ENCODE data around the gene HS1BP3.

Gene HS1BP3

GRCh38 chr2:20643060-20643459 is 7.8 kb downstream of the HS1BP3 start:
- DNase-seq: no peak

- peak; percentile 27 to 39 for DNase-seq
Observed at GRCh38 chr2:20642055-20642971, 8.6 kb downstream of the HS1BP3 start.

DNA sequence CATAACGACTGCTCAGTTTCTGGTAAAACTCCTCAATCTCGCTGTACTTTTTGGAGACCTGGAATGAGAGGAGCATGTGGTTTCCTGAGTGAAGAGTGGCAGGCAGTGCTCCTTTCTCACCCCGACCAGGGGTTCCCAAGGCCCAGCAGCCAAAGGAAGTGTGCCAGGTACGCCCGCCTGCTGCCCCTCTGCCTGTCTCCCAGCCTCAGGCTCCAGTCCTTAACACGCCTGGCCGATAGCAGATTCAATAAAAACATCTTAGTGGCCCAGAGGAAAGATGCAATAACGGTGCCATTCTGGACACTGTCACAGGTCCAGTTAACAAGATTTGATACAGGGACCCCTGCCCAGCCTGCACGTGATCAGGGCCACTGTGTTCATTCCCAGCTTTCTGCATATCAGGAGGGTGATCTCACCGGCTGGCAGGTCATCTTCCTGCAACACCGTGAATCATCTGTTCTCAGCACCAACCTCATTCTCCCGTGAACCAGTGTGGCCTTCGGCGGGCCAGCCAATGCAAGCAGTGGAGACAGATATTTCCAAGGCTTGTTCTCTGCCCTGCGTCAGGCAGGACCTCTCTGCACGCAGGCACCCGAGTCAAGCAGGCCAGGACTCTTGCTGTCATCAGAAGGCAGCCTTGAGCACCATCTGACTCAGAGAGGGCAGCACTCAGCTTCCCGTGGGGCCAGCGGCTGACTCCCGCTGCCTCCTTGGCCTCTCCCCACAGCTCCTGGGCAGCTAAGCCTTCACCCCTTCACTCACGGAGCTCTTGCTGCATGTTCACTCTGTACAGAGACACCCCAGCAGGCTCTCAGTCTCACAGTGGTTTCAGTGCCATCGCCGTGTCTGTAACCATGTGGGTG is 9.5 kb downstream of the HS1BP3 start:
- DNase-seq: no peak

DNA sequence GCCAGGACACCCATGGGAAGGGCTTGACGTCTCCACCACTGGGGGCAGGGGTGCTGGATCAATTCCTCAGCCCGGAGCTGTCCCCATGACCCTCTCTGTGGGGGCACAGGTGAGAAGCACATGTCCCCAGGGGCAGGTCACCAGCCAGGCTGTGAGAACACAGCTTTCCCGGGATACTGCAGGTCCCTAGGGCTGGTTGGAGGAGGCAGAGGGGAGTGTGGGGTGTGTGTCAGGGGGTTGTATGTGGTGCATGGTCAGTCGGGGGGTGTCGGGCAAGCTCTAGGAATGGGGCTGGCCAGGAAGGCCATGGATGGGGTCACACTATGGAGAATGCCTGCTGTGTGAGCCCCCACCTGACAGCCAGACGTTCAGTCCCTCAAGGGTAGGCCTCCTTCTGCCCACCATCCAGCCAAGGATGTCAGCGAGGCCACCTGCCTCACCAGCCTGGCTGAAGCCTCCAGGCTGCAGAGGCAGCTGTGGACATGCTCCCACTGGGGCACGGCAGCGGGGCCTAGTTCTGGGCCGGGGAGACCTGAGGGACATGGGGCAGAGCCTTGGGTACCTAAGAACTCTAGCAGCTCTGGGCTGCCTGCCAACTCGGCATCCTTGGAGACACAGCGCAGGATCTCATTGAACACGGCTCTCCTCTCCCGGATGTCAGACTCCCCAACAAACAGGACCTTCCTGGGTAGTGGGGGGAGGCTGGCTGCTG is 10.3 kb downstream of the HS1BP3 start:
- DNase-seq: no peak

GRCh38 chr2:20638646-20639430 is 12.1 kb downstream of the HS1BP3 start:
- DNase-seq: no peak

DNA sequence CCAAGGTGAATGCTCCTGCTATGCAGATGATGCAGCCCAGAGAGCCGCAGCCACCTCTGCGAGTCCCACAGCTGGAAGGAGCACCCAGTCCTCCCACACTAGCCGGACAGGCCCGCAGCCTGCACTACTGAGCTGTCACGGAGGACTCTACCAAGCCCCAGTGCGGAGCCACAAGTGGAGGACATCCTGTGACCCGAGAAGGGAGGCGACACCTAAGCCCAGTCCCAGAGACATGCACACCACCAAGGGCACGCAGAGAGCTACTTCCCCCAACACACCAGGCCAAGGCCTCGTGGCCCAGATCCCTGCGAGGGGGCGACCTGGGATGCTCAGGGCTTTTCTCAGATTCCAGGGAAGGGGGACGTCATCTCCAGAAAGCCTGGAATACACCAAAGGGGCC is 12.9 kb downstream of the HS1BP3 start:
- no peak for DNase-seq

GRCh38 chr2:20637147-20637546 is 13.8 kb downstream of the HS1BP3 start:
- no peak for DNase-seq

DNA sequence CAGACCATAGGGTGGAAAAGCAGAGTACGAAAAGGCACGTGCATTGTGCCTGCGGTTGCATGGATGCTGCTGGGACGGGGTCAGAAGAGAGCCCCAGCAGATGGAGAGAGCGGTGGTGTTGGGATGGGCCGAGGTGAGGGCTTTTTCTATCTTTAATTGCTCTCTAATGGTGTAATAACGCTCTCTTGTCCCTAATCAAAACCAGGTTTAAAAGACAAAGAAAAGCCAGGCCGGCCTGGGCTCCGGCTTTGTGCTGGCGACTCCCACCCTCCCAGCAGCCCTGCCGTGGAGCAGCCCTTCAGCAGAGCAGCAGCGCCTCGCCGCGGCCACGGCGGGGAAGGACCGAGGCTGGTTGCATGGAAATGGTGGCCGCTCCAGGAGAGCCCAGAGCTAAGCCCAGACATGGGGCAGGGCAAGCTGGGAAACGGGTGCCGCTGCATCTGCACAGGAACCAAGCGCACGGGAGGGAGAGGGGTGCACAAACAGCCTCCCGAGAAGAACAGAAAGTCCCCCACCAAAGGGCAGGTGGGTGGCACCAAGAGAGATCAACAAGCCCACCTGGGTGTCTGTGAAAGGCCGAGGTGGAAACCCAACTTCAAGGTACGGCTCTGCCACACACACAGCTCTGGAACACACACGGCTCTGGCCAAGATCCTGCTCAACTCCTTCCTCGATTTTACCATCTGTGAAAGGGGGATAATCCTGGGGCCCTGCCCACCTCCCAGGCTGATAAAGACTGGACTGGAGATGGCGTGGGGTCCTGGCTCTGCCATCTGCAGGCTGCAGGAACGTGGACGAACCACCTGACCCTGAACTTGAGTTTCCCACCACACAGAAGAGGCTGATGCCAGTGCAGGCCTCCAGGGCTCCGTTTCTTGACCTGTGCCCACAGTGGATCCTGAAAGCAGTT is 15.0 kb downstream of the HS1BP3 start:
- DNase-seq: no peak

GRCh38 chr2:20635113-20635510 is 15.8 kb downstream of the HS1BP3 start:
- DNase-seq: no peak

DNA sequence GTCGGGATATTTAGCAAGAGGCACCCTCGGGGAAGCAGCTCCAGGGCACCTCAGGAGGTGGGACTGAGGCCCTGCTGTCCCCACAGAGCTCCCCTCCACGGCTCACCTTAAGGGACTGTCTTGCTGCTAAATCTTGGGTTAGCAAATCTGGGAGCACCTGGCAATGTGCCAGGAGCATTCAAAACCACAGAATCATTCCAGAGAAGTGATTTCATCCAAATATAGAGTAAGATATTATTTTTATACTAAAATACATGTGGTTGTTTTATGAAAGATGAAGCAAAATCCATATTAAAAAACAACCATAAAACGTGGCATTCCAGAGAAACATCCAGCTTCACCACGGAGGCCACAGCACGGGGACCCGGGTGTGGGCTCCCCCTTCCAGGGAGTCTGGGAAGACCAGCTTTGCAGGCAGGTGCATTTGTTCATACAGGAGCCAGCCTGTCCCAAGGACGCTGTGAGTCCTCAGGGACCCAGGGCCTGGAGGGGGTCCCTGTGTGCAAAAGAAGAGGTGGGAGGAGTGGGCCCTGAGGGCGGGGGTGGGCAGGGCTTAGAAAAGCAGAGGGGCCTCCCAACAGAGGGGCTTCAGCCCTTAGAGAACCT is 16.3 kb downstream of the HS1BP3 start:
- DNase-seq: no peak

DNA sequence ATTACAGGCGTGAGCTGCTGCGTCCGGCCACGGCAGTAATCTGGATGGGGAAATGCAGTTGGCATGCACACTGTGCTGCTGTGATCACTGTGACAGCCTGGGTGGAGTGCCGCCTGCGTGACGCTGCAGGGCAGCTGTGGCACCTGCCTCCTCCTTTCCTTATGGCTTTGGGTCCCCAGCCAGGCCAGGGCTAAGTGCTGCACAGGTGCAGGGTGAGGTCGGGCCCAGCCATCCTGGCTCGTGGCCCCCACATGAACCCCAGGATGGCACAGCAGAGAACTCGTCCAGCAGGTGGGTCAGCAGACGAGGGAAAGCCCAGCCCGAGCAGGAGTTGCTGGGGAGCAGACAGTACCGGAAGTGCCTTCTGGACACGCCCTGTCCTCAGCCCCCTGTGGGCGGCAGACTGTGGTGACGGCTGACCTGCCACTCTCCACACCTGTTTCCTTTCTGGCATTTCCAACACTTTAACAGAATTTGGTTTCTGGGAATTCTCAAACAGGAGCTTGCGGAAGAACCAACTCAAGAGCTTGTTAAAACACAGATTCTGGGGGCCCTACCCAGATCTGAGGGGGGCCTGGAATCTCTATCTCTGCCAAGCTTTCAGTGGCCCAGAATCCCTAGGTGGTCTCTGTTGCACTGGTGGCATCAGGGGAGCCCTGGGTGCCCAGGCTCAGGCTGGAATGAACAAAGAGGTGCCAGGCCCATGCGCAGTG is 16.9 kb downstream of the HS1BP3 start:
- no peak for DNase-seq

GRCh38 chr2:20633001-20633400 is 17.9 kb downstream of the HS1BP3 start:
- DNase-seq: no peak

- DNase-seq: no peak
Observed at GRCh38 chr2:20632446-20632990, 18.4 kb downstream of the HS1BP3 start.

GRCh38 chr2:20631617-20632307 is 19.1 kb downstream of the HS1BP3 start:
- no peak for DNase-seq

DNA sequence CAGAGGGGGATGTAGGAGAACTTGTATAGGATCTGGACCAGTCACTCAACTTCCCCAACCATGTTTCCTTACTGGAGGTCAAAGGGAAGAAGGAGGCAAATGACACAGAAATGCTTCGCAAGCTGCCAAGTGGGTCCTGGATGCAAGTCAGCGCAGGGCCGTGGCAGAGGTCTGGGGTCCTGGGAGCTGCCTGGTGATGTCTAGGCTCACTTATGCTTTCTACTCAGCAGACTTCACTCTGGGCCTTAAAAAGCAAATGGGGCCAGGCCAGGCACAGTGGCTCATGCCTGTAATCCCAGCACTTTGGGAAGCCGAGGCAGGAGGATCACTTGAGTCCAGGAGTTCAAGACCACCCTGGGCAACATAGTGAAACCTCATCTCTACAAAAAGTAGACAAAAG is 19.9 kb downstream of the HS1BP3 start:
- DNase-seq: no peak

DNA sequence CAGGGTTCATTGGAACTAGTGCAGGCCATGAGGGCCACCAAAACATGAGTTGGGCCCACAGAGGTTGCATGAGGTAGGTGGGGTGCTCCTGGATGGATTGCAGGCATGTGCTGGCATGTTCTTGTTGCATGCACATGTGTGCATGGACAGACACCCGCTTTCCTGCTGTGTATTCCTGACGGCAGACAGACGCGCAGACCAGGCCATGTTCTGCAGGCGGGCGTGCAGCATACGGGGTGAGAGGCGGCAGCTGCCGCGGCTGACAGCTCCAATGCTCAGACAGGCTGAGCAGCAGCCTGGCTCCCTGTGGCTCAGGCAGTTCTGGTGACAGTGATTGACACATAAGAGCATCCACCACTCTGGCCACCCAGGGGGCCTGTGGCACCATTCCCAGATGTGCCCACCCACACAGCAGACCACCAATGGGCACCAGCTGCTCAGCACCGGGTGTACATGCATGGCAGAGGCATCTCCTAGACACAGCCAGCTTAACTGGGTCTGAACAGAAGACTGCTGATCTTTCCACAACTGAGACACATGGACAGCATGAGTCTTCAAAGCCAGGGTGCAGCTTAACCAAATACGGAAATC is 21.2 kb downstream of the HS1BP3 start:
- no peak for DNase-seq

DNA sequence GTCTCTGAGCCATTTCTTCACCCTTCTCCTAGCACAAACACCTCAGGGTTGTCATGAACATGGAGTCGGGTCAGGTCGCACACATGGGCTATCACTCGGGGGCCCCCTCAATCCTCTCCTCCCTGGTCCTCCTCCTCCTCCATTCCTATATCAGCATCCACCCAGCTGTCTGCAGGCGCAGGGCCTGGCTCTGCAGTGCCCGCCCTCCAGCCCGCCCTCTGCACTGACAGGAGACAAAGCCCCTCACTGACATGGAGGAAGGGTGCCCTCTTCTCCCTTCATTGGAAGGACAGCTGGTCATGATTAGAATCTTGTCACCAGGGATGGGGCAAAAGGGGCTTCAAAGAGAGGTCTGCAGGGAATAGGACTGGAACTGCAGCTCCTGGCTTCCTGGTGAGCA is 21.7 kb downstream of the HS1BP3 start:
- no peak for DNase-seq

DNA sequence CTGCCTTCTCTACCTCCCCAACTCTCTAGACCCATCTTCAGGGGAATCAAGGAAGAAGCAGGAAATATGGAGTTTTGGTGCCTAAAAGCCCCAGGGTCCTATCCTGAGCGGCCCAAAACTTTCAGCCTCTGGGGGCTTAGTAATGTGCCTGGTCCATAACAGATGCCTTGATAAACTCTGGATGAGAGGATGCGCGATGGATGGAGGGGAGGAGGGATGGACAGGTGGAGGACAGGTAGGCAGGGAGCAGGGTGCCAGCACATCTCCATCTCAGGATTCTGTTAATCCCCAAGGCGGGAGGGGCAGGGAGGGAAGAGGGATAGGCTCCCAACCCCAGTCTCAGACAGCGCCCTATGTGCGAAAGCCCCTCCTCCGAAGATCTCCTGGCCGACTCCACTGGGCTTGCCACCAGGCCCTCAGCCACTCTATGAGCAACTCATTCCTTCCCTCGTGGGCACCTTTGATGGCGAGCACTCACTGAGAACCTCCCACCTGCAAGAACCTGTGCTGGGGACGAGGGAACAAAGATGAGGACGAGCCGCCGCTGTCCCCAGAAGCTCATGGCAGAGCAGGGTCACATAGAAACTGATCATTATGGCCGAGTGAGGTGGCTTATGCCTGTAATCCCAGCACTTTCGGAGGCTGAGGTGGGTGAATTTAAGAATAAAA is 23.1 kb downstream of the HS1BP3 start:
- no peak for DNase-seq

All from AML-193 (cell line).